ENCODE data around the gene FOXO1. TPM values are rescaled to one million over a fixed set of nuclear protein-coding genes. Genes with fewer than 3 reads are reported as not detected.
"Not testable (repeated sequence)": the region's sequence is repeated elsewhere in the genome, so short reads cannot be mapped to it uniquely, and the experiment has no call there.

The FOXO1 gene
- total RNA-seq, 4 donors from 2014 or later: 43.6 to 75.9 (median 52.0) TPM

- peak; percentile 64 to 96 for DNase-seq (ENCODE audit: low spot score in 2 of 2)
Observed at GRCh38 chr13:40664350-40665125, 1.9 kb downstream of the FOXO1 start.

DNA sequence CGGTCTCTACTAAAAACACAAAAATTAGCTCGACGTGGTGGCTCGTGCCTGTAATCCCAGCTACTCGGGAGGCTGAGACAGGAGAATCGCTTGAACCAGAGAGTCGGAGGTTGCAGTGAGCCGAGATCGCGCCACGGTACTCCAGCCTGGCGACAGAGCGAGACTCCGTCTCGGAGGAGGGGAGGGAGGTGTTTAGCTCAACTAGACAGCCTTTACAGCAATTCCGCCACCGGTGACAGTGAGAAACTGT is 2.4 kb downstream of the FOXO1 start:
- 7 to 12% methylated on average over 17 of the region's 17 CpGs for WGBS, 2 donors
- not testable (repeated sequence) for DNase-seq (ENCODE audit: low spot score in 2 of 2)
- peak overlapping the region; percentile 95 for H3K4me3 ChIP-seq (ENCODE audit: low read depth, poor library complexity, severe bottlenecking)
- intact Hi-C loops (cut with DNase I; ENCODE audit: low total_unique reads): loop anchor here (10.0 kb wide), 2 partner anchors 69 to 609 kb away; no protein-coding TSS in a partner anchor

More at GRCh38 chr13:40664350-40665125, 1.9 kb downstream of the FOXO1 start:
- TF ChIP-seq POLR2A (IDR thresholded peaks at IDR 0.05): no peak
- no peak for TF ChIP-seq CTCF (IDR thresholded peaks at IDR 0.05)
- intact Hi-C loops (cut with DNase I; ENCODE audit: low total_unique reads): loop anchor here (10.0 kb wide), 2 partner anchors 70 to 610 kb away; no protein-coding TSS in a partner anchor
- H3K4me3 ChIP-seq (ENCODE audit: low read depth, poor library complexity, severe bottlenecking): peak overlapping the region; percentile 95
- WGBS, 2 donors: 0 to 1% methylated on average over 30 to 48 of the region's 77 CpGs

- TF ChIP-seq CTCF (IDR thresholded peaks at IDR 0.05): no peak
- no peak for DNase-seq (ENCODE audit: low spot score in 2 of 2)
- intact Hi-C loops (cut with DNase I; ENCODE audit: low total_unique reads): loop anchor here (10.0 kb wide), 2 partner anchors 68 to 608 kb away; no protein-coding TSS in a partner anchor
- no peak overlapping the region for H3K4me3 ChIP-seq (ENCODE audit: low read depth, poor library complexity, severe bottlenecking)
Observed at GRCh38 chr13:40662866-40663265, 3.6 kb downstream of the FOXO1 start.

GRCh38 chr13:40661875-40662665 is 4.4 kb downstream of the FOXO1 start:
- TF ChIP-seq CTCF (IDR thresholded peaks at IDR 0.05): no peak
- no peak for TF ChIP-seq POLR2A (IDR thresholded peaks at IDR 0.05)
- WGBS, 2 donors: 83 to 87% methylated on average over 10 of the region's 10 CpGs
- intact Hi-C loops (cut with DNase I; ENCODE audit: low total_unique reads): loop anchor here (10.0 kb wide), 2 partner anchors 67 to 607 kb away; no protein-coding TSS in a partner anchor
- no peak for DNase-seq (ENCODE audit: low spot score in 2 of 2)
- no peak overlapping the region for H3K4me3 ChIP-seq (ENCODE audit: low read depth, poor library complexity, severe bottlenecking)

DNA sequence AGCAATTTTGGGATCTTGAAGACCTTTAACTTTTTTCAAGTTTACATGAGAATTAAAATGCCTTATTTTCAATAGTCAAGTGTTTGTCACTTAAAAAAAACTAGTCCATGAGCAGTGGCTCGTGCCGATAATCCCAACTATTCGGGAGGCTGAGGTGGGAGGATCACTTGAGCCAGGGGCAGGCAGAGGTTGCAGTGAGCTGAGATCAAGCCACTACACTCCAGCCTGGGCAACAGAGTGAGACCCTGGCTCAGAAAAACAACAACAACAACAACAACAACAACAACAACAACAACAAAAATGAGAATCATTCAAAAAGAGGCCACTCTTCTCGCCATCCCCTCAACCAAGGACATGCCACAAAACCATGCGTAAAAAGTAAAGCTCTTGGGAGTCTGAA is 5.7 kb downstream of the FOXO1 start:
- intact Hi-C loops (cut with DNase I; ENCODE audit: low total_unique reads): loop anchor here (10.0 kb wide), 2 partner anchors 66 to 606 kb away; no protein-coding TSS in a partner anchor
- no peak for TF ChIP-seq CTCF (IDR thresholded peaks at IDR 0.05)
- no peak for TF ChIP-seq POLR2A (IDR thresholded peaks at IDR 0.05)
- 93 to 98% methylated on average over 5 of the region's 5 CpGs for whole genome bisulfite sequencing, 2 donors
- DNase-seq (ENCODE audit: low spot score in 2 of 2): no peak
- H3K4me3 ChIP-seq (ENCODE audit: low read depth, poor library complexity, severe bottlenecking): no peak overlapping the region

DNA sequence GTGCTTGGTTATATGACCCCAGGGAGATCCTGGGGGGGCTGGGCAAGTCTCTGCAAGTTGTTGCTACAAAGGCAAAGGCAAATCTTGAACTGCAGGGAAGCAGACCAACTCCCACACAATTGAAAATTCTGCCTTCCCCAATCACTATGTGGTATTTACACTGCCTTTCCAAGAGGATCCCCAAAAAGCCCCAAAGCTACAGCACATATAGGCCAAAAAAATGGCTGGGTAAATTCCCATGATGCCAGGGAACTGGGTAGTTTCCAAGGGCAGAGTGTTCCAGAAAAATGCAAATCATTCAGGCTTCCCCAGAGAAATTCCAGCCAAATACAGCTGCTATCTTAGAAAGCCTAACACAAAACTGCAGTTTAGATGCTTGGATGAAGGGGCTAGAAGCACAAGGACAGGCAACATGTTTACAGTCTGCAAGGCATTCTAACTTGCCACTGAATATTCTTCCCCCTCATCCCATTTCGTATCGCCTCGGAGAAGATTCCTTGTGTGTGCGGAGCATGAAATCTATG is 6.2 kb downstream of the FOXO1 start:
- no peak for TF ChIP-seq CTCF (IDR thresholded peaks at IDR 0.05)
- no peak for TF ChIP-seq POLR2A (IDR thresholded peaks at IDR 0.05)
- intact Hi-C loops (cut with DNase I; ENCODE audit: low total_unique reads): loop anchor here (10.0 kb wide), 2 partner anchors 65 to 605 kb away; no protein-coding TSS in a partner anchor
- 78 to 84% methylated on average over 4 of the region's 4 CpGs for WGBS, 2 donors
- H3K4me3 ChIP-seq (ENCODE audit: low read depth, poor library complexity, severe bottlenecking): no peak overlapping the region
- DNase-seq (ENCODE audit: low spot score in 2 of 2): no peak

Data from lower leg skin (tissue), 4 donors.